Measurements from ENCODE around the gene KRTAP10-11.

Gene KRTAP10-11

DNA sequence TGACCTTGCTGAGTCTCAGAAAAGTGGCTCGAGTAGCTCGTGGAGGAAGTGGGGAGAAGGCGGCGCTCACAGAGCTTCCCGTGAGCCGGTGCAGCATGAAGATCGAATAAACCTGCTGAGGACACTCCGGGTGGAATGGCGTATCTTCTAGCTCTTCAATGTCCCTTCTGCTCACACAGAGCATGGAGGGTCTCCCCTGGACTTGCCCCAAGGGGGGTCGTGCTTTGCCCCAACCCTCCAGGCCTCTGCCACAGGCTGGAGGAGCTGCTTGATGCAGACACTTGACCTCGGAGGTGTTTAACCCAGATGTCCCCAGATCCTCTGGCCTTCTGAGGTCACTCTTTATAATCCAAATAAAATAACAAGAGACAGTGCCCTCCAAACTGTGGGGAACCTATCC is 48.6 kb downstream of the KRTAP10-11 start:
- H3K4me3 ChIP-seq (ENCODE audit: low read depth, low read length): no peak overlapping the region
- TF ChIP-seq, protein P1, sequence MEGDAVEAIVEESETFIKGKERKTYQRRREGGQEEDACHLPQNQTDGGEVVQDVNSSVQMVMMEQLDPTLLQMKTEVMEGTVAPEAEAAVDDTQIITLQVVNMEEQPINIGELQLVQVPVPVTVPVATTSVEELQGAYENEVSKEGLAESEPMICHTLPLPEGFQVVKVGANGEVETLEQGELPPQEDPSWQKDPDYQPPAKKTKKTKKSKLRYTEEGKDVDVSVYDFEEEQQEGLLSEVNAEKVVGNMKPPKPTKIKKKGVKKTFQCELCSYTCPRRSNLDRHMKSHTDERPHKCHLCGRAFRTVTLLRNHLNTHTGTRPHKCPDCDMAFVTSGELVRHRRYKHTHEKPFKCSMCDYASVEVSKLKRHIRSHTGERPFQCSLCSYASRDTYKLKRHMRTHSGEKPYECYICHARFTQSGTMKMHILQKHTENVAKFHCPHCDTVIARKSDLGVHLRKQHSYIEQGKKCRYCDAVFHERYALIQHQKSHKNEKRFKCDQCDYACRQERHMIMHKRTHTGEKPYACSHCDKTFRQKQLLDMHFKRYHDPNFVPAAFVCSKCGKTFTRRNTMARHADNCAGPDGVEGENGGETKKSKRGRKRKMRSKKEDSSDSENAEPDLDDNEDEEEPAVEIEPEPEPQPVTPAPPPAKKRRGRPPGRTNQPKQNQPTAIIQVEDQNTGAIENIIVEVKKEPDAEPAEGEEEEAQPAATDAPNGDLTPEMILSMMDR (IDR thresholded peaks at IDR 0.05; ENCODE audit: low read depth, low read length): no peak
- no peak for TF ChIP-seq POLR2A (IDR thresholded peaks at IDR 0.05; ENCODE audit: extremely low read depth, insufficient read length)
- TF ChIP-seq, protein P2, sequence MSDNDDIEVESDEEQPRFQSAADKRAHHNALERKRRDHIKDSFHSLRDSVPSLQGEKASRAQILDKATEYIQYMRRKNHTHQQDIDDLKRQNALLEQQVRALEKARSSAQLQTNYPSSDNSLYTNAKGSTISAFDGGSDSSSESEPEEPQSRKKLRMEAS (IDR thresholded peaks at IDR 0.05; ENCODE audit: low read depth, low read length): no peak
- TF ChIP-seq MYC (IDR thresholded peaks at IDR 0.05; ENCODE audit: low read depth, low read length): no peak
- DNase-seq (ENCODE audit: low read depth): no peak

DNA sequence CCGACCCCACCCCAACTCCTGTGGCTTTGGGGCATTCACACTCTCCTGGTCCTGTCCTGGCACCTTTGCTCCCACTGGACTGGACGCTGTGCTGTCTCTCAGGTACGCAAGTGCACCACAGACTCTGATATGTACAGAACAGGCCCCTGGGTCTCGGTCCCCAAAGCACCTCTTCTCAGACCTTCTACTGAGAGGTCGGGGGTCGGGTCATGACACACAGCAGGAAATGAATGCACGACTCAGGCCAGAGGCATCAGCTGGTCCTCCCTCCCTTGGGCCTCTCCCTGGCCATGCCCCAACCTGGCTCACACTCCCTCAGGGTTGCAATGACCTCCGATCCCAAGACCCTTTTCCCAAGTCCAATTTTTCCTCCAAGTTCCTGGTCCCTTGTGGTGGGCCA is 49.0 kb downstream of the KRTAP10-11 start:
- no peak for DNase-seq (ENCODE audit: low read depth)
- TF ChIP-seq POLR2A (IDR thresholded peaks at IDR 0.05; ENCODE audit: extremely low read depth, insufficient read length) (no peak), MYC (IDR thresholded peaks at IDR 0.05; ENCODE audit: low read depth, low read length) (no peak)
- TF ChIP-seq, protein P2 (IDR thresholded peaks at IDR 0.05; ENCODE audit: low read depth, low read length): no peak
- H3K4me3 ChIP-seq (ENCODE audit: low read depth, low read length): no peak overlapping the region

DNA sequence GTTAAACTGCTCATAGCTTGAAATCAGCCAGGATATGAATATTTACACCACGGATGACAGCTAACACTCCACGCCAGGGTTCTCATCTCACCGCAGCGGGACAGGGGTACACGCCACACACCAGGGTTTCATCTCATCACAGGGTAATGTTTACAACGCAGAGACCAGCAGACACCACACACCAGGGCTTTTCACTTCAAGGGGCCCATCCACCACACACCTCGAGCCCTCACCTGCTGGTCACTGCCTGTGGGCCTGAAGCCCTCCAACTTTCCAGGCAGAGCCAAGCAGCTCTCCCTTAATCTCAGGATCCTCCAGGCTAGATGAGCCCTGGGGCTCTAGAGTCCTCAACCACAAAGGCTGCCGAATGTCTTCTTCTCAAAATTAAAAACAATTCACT is 49.4 kb downstream of the KRTAP10-11 start:
- no peak overlapping the region for H3K4me3 ChIP-seq (ENCODE audit: low read depth, low read length)
- TF ChIP-seq, protein P1 (IDR thresholded peaks at IDR 0.05; ENCODE audit: low read depth, low read length): no peak
- no peak for TF ChIP-seq MYC (IDR thresholded peaks at IDR 0.05; ENCODE audit: low read depth, low read length)
- TF ChIP-seq POLR2A (IDR thresholded peaks at IDR 0.05; ENCODE audit: extremely low read depth, insufficient read length): no peak
- TF ChIP-seq, protein P2 (IDR thresholded peaks at IDR 0.05; ENCODE audit: low read depth, low read length): no peak
- no peak for DNase-seq (ENCODE audit: low read depth)

DNA sequence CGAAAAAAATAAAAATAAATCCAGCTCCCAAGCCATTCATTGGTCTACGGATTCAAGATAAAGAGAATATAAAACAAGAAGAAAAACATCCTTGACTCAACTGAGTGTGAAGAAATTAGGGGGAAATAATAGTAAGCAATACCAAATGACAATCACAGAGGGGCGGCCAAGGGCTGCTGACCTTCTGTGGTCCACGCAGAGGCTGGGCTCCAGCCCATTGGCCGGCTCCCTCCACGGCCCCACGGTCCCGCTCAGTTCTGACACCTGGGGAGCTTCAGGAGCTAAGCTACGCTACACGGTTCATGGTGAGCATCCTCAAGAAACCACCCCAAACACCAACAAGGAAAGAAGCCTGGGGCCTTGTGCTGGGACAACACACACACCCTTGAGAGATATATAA is 50.4 kb downstream of the KRTAP10-11 start:
- no peak for DNase-seq (ENCODE audit: low read depth)
- TF ChIP-seq POLR2A (IDR thresholded peaks at IDR 0.05; ENCODE audit: extremely low read depth, insufficient read length) (no peak), MYC (IDR thresholded peaks at IDR 0.05; ENCODE audit: low read depth, low read length) (no peak)
- TF ChIP-seq, protein P1 (IDR thresholded peaks at IDR 0.05; ENCODE audit: low read depth, low read length): no peak
- TF ChIP-seq, protein P2 (IDR thresholded peaks at IDR 0.05; ENCODE audit: low read depth, low read length): no peak
- H3K4me3 ChIP-seq (ENCODE audit: low read depth, low read length): no peak overlapping the region
